ENCODE results near the gene ABI3BP.

GRCh38 chr3:100850156-100850555 lies 143.1 kb downstream of the ABI3BP start:
- TF ChIP-seq CTCF (IDR thresholded peaks at IDR 0.05; ENCODE audit: low read length) (no peak), EZH2 (optimal IDR thresholded peaks at IDR 0.05; ENCODE audit: low read depth, low read length) (no peak), EZH2phosphoT487 (IDR thresholded peaks at IDR 0.05; ENCODE audit: low read length) (no peak)

Measured in MM.1S (cell line).